GM23338 (cell line): Measurements from ENCODE around the gene SFSWAP. TPM values are rescaled to one million over a fixed set of nuclear protein-coding genes. Genes with fewer than 3 reads are reported as not detected.

Experiments used
- ATAC-seq: fragments of 200-7000 bp; cut with Tn5 transposase; 3 replicates; pipeline ENCODE4 v1.9.1; 2020
- DNase-seq: peaks from one replicate; pipeline ENCODE4 v3.0.0-alpha.2; 2015; ENCODE audit warnings: low spot score
- H2AFZ ChIP-seq: fragments of 200-600 bp; sonication (generic); 2 replicates; pipeline ENCODE4 v1.8.0; 2016; ENCODE audit warnings: antibody characterized with exemption, mild to moderate bottlenecking, moderate library complexity
- H3F3A ChIP-seq: fragments of 200-600 bp; sonication (generic); replicated peaks from 2 replicates; pipeline ENCODE4 v1.8.0; 2017; ENCODE audit warnings: antibody characterized with exemption, mixed run types, low read depth
- H3K27ac ChIP-seq: fragments of 200-600 bp; sonication (generic); 2 replicates; pipeline ENCODE4 v1.6.1; 2016; ENCODE audit warnings: low read depth
- H3K27me3 ChIP-seq: fragments of 200-600 bp; sonication (generic); 2 replicates; pipeline ENCODE4 v1.8.0; 2016; ENCODE audit warnings: mild to moderate bottlenecking, mixed run types, moderate library complexity; ENCODE audit not compliant: insufficient read depth
- H3K36me3 ChIP-seq: fragments of 200-600 bp; sonication (generic); 2 replicates; pipeline ENCODE4 v1.8.0; 2016; ENCODE audit warnings: mild to moderate bottlenecking; ENCODE audit not compliant: insufficient read depth
- H3K4me1 ChIP-seq: fragments of 200-600 bp; sonication (generic); 2 replicates; pipeline ENCODE4 v1.8.0; 2016; ENCODE audit warnings: mild to moderate bottlenecking, moderate library complexity; ENCODE audit not compliant: insufficient read depth
- H3K4me2 ChIP-seq: fragments of 200-600 bp; sonication (generic); 2 replicates; pipeline ENCODE4 v1.7.1; 2017; ENCODE audit warnings: mixed run types
- H3K4me3 ChIP-seq: fragments of 200-600 bp; sonication (generic); 2 replicates; pipeline ENCODE4 v1.6.1; 2016; ENCODE audit warnings: mixed run types
- H3K79me2 ChIP-seq: fragments of 200-600 bp; sonication (generic); replicated peaks from 2 replicates; pipeline ENCODE4 v1.8.0; 2017; ENCODE audit warnings: mild to moderate bottlenecking; ENCODE audit not compliant: insufficient read depth
- H3K9me2 ChIP-seq: fragments of 200-600 bp; sonication (generic); 2 replicates; pipeline ENCODE4 v1.8.0; 2017; ENCODE audit not compliant: insufficient read depth
- H4K20me1 ChIP-seq: fragments of 200-600 bp; sonication (generic); replicated peaks from 2 replicates; pipeline ENCODE4 v1.8.0; 2017; ENCODE audit warnings: mild to moderate bottlenecking; ENCODE audit not compliant: insufficient read depth
- H3K27ac Mint-ChIP-seq: 2 replicates; pipeline ENCODE4 v1.8.0; 2020; ENCODE audit warnings: inconsistent platforms, mild to moderate bottlenecking, moderate library complexity, mixed read lengths
- H3K27me3 Mint-ChIP-seq: 3 replicates; pipeline ENCODE4 v1.8.0; 2022; ENCODE audit warnings: low read depth, mild to moderate bottlenecking, moderate library complexity, mixed read lengths, inconsistent platforms; ENCODE audit not compliant: insufficient read depth, poor library complexity
- H3K36me3 Mint-ChIP-seq: 3 replicates; pipeline ENCODE4 v1.8.0; 2021; ENCODE audit warnings: low read depth, mild to moderate bottlenecking, inconsistent platforms, moderate library complexity, mixed read lengths
- H3K4me1 Mint-ChIP-seq: 3 replicates; pipeline ENCODE4 v1.8.0; 2020; ENCODE audit warnings: mild to moderate bottlenecking, inconsistent platforms, mixed read lengths
- H3K4me3 Mint-ChIP-seq: 3 replicates; pipeline ENCODE4 v1.8.0; 2021; ENCODE audit warnings: moderate library complexity, mild to moderate bottlenecking, inconsistent platforms, mixed read lengths
- H3K9me3 Mint-ChIP-seq: 3 replicates; pipeline ENCODE4 v1.8.0; 2020; ENCODE audit warnings: moderate library complexity, mild to moderate bottlenecking, inconsistent platforms, mixed read lengths
- CTCF ChIP-seq, 2 experiments: fragments of 200-600 bp in 1 of 2; sonication (generic) in 1 of 2; conservative IDR thresholded peaks; 2 replicates each; pipeline versions ENCODE4 v1.5.1 to v1.6.1; 2016 to 2017; ENCODE audit warnings: antibody characterized with exemption in 2 of 2, low read depth in 2 of 2, mild to moderate bottlenecking in 2 of 2, moderate library complexity in 1 of 2
- ETS1 ChIP-seq: IDR thresholded peaks from 2 replicates; pipeline ENCODE4 v1.6.1; 2016; ENCODE audit warnings: antibody characterized with exemption
- EZH2 ChIP-seq: fragments of 200-600 bp; sonication (generic); IDR thresholded peaks from one replicate; pipeline ENCODE4 v1.8.0; 2017; ENCODE audit warnings: antibody characterized with exemption, mild to moderate bottlenecking, low read depth; ENCODE audit not compliant: unreplicated experiment
- EZH2phosphoT487 ChIP-seq: fragments of 200-600 bp; sonication (generic); IDR thresholded peaks from one replicate; pipeline ENCODE4 v1.8.1; 2018; ENCODE audit warnings: antibody characterized with exemption; ENCODE audit not compliant: unreplicated experiment
- ZNF114 ChIP-seq: fragments of 250-450 bp; sonication (Bioruptor Pico); IDR thresholded peaks from 2 replicates; pipeline ENCODE4 v1.5.0; 2020; ENCODE audit warnings: mild to moderate bottlenecking, moderate library complexity
- ZNF331 ChIP-seq: fragments of 250-450 bp; sonication (Bioruptor Pico); IDR thresholded peaks from 2 replicates; pipeline ENCODE4 v1.5.0; 2020; ENCODE audit warnings: low read depth, mild to moderate bottlenecking, moderate library complexity
- polyA plus RNA-seq: library from polyadenylated mRNA; unstranded; fragments of >200 nt; fragmentation: Nextera tagmentation; extraction: Ambion mirVana; gene quantifications from 2 replicates; pipeline ENCODE4 v1.2.1, GENCODE V29; 2016
- total RNA-seq: library from RNA; depleted of rRNA; stranded (reverse); fragments of >200 nt; shearing (Covaris generic); gene quantifications from 2 replicates; pipeline ENCODE4 v1.2.3, GENCODE V29; 2014
- TF ChIP-seq, protein P1 (sequence below): fragments of 250-450 bp; sonication (Bioruptor Pico); IDR thresholded peaks from 2 replicates; pipeline ENCODE4 v1.5.0; 2020; ENCODE audit warnings: mild to moderate bottlenecking, moderate library complexity

Gene SFSWAP
- total and polyA plus RNA-seq, 2 experiments from 2014 or later: 41.0 to 49.8 TPM

DNA sequence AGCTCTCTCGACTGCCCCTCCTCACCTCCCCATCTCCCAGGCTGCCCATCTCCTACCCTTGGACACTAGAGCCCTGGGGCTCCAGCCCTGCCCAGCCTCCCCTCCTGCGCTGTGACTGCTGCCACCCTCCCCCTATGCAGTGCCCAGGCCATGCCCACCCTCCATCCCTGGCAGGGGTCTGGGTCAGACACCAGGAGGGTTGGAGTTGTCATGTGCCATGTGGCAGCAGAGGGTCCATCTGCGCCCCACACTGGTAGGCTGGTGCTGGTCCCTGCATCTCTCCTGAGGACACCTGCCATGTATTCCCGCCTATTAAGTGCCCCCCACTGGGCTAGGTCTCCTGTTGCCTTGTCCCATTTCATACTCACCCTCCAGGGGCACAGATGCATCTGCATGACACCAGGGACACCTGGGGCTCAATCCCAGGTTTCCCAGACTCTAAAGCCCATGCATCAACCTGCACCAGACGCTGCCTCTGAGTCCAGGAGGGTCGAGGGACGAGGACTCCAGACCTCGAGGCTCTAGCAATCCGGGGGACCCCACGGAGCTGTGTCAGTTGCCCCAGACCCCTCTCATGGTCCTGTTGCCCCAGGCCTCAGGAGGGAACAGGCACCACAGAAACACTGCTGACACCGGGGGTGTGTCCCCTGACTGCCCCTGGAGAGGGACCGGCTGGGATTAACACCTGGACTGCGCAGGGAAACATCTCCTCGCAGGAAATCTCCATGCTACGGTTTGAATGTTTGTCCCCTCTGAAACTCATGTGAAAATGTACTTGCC, 23.4 kb upstream of the SFSWAP start (continued):
- TF ChIP-seq EZH2phosphoT487 (no peak), CTCF (conservative IDR thresholded peaks at IDR 0.05; ENCODE audit: low read depth in 2 of 2) (no peak), ZNF331 (no peak), ZNF114 (CRISPR knock-in tag) (no peak)
- TF ChIP-seq, protein P1, sequence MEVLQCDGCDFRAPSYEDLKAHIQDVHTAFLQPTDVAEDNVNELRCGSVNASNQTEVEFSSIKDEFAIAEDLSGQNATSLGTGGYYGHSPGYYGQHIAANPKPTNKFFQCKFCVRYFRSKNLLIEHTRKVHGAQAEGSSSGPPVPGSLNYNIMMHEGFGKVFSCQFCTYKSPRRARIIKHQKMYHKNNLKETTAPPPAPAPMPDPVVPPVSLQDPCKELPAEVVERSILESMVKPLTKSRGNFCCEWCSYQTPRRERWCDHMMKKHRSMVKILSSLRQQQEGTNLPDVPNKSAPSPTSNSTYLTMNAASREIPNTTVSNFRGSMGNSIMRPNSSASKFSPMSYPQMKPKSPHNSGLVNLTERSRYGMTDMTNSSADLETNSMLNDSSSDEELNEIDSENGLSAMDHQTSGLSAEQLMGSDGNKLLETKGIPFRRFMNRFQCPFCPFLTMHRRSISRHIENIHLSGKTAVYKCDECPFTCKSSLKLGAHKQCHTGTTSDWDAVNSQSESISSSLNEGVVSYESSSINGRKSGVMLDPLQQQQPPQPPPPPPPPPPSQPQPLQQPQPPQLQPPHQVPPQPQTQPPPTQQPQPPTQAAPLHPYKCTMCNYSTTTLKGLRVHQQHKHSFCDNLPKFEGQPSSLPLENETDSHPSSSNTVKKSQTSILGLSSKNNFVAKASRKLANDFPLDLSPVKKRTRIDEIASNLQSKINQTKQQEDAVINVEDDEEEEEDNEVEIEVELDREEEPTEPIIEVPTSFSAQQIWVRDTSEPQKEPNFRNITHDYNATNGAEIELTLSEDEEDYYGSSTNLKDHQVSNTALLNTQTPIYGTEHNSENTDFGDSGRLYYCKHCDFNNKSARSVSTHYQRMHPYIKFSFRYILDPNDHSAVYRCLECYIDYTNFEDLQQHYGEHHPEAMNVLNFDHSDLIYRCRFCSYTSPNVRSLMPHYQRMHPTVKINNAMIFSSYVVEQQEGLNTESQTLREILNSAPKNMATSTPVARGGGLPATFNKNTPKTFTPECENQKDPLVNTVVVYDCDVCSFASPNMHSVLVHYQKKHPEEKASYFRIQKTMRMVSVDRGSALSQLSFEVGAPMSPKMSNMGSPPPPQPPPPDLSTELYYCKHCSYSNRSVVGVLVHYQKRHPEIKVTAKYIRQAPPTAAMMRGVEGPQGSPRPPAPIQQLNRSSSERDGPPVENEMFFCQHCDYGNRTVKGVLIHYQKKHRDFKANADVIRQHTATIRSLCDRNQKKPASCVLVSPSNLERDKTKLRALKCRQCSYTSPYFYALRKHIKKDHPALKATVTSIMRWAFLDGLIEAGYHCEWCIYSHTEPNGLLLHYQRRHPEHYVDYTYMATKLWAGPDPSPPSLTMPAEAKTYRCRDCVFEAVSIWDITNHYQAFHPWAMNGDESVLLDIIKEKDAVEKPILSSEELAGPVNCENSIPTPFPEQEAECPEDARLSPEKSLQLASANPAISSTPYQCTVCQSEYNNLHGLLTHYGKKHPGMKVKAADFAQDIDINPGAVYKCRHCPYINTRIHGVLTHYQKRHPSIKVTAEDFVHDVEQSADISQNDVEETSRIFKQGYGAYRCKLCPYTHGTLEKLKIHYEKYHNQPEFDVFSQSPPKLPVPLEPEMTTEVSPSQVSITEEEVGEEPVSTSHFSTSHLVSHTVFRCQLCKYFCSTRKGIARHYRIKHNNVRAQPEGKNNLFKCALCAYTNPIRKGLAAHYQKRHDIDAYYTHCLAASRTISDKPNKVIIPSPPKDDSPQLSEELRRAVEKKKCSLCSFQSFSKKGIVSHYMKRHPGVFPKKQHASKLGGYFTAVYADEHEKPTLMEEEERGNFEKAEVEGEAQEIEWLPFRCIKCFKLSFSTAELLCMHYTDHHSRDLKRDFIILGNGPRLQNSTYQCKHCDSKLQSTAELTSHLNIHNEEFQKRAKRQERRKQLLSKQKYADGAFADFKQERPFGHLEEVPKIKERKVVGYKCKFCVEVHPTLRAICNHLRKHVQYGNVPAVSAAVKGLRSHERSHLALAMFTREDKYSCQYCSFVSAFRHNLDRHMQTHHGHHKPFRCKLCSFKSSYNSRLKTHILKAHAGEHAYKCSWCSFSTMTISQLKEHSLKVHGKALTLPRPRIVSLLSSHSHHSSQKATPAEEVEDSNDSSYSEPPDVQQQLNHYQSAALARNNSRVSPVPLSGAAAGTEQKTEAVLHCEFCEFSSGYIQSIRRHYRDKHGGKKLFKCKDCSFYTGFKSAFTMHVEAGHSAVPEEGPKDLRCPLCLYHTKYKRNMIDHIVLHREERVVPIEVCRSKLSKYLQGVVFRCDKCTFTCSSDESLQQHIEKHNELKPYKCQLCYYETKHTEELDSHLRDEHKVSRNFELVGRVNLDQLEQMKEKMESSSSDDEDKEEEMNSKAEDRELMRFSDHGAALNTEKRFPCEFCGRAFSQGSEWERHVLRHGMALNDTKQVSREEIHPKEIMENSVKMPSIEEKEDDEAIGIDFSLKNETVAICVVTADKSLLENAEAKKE (CRISPR knock-in tag): no peak

DNA sequence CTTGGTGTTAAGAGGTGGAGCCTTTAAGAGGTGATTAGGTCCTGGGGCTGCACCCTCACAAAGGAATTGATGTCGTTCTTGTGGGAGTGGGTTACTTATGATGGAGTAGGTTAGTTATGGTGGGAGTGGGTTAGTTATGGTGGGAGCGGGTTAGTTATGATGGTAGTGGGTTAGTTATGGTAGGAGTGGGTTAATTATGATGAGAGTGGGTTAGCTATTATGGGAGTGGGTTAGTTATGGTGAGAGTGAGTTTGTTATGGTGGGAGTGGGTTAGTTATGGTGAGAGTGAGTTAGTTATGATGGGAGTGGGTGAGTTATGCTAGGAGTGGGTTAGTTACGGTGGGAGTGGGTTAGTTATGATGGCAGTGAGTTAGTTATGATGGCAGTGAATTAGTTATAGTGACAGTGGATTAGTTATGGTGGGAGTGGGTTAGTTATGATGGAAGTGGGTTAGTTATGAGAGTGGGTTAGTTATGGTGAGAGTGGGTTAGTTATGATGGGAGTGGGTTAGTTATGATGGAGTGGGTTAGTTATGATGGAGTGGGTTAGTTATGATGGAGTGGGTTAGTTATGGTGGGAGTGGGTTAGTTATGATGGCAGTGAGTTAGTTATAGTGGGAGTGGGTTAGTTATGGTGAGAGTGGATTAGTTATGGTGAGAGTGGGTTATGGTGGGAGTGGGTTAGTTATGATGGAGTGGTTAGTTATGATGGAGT, 22.6 kb upstream of the SFSWAP start:
- Histone ChIP-seq H3K36me3 (no peaks in the 10 kb centered on the region), H3K9me2 (no peaks in the 10 kb centered on the region), H3K4me2 (no peak overlapping the region), H3K4me3 (no peak overlapping the region), H4K20me1 (no peaks in the 10 kb centered on the region), H3K27ac (no peak overlapping the region), H3F3A (no peaks in the 10 kb centered on the region), H3K27me3 (no peaks in the 10 kb centered on the region), H2AFZ (no peak overlapping the region), H3K4me1 (no peaks in the 10 kb centered on the region), H3K79me2 (no peaks in the 10 kb centered on the region)
- H3K27ac Mint-ChIP-seq: no peak overlapping the region
- DNase-seq (no peak), ATAC-seq (no peak)
- peaks cover 3% of the 10 kb centered on the region for H3K27me3 Mint-ChIP-seq
- peaks cover 11% of the 10 kb centered on the region for H3K9me3 Mint-ChIP-seq
- no peaks in the 10 kb centered on the region; the same call in 2 of the 3 replicates for H3K36me3 Mint-ChIP-seq
- H3K4me3 Mint-ChIP-seq: no peak overlapping the region
- no peaks in the 10 kb centered on the region for H3K4me1 Mint-ChIP-seq
- TF ChIP-seq ZNF114 (CRISPR knock-in tag) (no peak), EZH2phosphoT487 (no peak), EZH2 (no peak), CTCF (conservative IDR thresholded peaks at IDR 0.05; ENCODE audit: low read depth in 2 of 2) (no peak), ETS1 (no peak)
